GM18511 (cell line): ENCODE results near the gene KBTBD13.
A peak's percentile ranks its signal among the peaks of the same experiment; 100 is the strongest.

Experiments used
- ATAC-seq: cut with Tn5 transposase; IDR thresholded peaks from one replicate; pipeline ENCODE4 v1.9.1; 2021; ENCODE audit warnings: mild to moderate bottlenecking, moderate library complexity; ENCODE audit not compliant: unreplicated experiment

The KBTBD13 gene

DNA sequence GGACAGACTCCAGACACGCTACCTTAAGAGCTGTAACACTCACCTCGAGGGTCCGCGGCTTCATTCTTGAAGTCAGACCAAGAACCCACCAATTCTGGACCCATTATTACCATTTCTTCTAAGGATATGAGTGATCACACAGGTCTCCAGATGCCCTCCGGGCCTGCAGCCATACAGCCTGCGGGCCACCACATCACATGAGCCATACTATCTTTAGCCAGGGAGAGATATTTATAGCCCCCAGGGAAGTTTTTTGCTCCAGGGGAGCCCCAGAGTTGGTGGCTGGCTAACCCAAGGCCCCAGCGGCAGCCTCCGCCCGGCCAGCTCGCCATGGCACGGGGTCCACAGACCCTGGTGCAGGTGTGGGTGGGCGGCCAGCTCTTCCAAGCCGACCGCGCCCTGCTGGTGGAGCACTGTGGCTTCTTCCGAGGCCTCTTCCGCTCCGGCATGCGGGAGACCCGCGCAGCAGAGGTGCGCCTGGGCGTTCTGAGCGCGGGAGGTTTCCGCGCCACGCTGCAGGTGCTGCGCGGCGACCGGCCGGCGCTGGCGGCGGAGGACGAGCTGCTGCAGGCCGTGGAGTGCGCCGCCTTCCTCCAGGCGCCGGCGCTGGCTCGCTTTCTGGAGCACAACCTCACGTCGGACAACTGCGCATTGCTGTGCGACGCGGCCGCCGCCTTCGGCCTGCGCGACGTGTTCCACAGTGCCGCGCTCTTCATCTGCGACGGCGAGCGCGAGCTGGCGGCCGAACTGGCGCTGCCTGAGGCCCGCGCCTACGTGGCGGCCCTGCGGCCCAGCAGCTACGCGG lies at the start of gene KBTBD13:
Gene KBTBD13, plus strand, starts transcription at position 261 of the 805 bp plus-strand sequence. Its CDS starts 70 bp downstream, at position 331.
- ATAC-seq = no peak

DNA sequence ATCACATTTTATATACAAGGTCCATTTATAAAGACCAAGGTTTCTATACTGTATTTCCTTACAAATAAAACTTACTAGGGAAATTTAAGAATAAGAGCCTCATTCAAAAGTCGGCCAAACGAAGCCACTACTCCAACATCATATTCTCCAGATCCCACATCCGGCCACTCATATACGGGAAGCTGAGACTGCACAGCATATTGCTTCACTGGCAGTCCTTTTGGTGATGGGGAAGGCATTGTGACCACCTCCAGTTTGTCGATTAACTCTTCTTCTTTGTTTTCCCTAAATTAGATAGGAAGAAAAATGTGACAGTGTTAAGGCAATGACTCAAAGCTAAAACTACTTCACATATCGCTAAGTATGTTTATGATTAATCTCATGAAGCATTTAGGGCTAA lies 49.8 kb upstream of the KBTBD13 start:
- ATAC-seq = no peak

- ATAC-seq = no peak
These were observed 49.0 kb upstream of the KBTBD13 start for GRCh38 chr15:65027593-65027992.

DNA sequence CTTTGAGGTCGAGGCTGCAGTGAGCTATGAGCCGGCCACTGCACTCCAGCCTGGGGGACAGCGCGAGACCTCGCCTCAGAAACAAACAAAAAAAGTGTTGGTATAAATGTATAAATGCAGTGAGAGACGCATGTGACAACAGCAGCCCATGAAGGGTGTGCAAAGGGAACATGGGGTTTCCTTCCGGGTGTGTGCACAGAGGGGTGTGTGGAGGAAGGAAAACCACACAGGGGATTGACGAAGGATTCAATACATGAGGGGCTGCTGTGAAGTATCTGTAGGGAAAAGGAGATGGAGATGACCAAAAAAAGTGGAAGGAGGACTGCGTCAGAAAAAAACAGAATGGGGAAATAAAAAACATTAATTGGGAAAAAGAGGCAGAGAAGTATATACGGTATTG lies 48.2 kb upstream of the KBTBD13 start:
- no peak for ATAC-seq

DNA sequence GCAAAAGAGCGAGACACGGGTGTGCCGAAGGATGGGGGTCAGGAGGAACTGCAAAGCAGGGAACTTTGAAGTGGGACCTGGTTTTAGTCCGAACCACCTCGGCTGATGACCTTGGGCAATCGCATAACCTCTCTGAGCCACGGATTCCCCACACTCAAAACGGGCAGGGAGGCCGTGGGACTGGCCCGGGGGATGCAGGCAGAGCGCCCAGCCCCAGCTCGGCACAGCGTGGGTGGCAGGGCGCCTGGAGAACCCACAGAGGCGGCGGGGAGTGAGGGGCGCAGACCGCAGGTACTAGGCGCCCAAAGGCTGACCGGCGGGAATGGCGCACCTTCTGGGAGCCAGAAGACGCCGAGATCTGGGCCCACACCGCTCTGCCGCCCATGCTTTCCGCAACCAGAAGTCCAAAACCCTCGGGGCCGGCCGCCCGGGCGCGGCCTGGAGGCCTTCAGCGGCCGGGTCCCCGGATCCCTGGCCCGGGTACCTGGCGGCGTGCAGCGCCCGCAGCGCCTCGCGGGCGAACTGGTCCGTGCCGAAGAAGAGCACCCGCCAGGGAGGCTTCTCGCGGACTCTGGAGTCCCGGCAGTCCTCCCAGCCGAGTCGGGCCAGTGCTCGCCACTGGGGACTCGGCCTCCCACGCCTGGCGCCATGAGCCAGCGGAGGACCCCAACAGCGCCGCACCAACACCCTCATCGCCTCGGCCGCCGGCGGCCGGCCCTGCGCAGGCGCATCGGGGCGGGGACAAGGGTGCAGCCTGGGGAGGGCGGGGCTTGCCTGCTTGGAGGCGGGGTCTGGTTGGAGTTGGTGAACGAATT lies 47.4 kb upstream of the KBTBD13 start, which contains the start of gene MTFMT:
Gene MTFMT, minus strand, starts transcription at position 719 of the 815 bp plus-strand sequence. Its CDS starts 26 bp downstream, at position 693.
- peak; percentile 73 for ATAC-seq

DNA sequence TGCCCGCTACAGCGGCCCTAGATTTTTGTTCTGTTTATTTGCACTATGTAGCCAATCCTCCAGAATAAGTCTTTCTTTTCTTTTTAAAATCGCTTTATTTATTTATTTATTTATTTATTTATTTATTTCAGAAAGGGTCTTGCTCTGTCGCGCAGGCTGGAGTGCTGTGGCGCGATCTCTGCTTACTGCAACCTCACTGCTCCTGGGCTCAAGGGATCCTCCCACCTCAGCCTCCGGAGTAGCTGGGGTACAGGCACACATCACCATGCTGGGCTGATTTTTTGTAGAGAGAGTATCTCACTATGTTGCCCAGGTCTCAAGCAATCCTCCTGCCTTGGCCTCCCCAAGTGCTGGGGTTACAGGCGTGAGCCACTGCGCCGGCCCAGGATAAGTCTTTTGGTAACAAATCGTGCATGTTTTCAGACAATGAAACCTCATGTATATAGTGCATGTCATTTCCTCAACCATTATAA lies 46.8 kb upstream of the KBTBD13 start:
- ATAC-seq = no peak

GRCh38 chr15:65032801-65033537 lies 43.6 kb upstream of the KBTBD13 start:
- peak; percentile 55 for ATAC-seq

- ATAC-seq = no peak
These were observed 42.8 kb upstream of the KBTBD13 start for GRCh38 chr15:65033659-65034269.

- no peak for ATAC-seq
These were observed 41.8 kb upstream of the KBTBD13 start for GRCh38 chr15:65034719-65035118.

DNA sequence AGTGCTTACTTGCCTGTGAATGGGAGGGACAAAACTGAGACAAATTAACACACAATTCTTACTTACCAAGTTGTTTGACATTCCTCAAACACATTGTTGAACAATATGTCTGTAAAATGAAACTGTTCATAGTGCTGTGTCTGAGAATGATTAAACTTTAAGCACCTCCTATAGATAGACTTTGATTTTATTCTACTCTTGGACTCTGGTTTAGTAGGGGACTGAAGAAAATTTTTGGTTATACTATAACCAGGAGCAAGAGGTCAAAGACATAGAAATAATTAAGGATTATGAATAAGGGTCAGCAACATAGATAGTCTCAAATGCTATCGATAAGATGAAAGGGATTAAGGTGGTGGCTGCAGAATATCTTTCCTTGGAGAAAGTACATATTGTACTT lies 39.2 kb upstream of the KBTBD13 start:
- ATAC-seq = no peak

GRCh38 chr15:65038428-65038827 lies 38.1 kb upstream of the KBTBD13 start:
- no peak for ATAC-seq

DNA sequence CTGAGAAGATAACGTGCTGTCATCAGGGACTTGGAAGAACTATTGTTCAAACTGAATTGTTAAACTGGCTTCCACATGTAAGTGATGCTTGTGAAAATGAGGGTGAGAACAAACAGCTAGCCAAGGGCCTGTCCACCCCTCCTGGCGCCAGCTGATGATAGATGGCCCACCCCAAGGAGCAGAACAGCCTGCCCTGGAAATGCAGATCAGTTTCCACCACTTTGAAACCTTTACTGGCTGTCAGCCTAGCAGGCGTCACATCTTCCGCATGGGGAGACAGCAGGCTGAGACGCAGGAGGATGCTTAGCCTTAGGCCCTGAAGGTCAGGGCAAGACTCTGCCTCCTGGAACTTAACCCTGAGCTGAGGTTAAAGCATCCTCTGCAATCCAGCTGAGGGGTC lies 37.7 kb upstream of the KBTBD13 start:
- ATAC-seq = no peak

DNA sequence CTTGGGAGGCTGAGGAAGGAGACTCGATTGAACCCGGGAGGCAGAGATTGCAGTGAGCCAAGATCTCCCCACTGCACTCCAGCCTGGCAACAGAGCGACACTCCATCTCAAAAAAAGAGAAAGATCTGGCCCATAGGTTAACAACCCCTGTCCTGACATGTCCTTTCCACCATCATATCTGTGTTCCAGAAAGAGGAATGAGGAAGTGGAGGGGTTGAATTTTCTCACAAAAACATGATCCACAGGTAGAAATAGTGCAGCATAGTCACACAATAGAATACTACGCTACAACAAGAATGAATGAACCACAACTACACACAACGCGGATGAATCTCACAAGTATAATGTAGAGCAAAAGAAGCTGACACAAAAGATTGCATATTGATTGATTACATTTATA lies 36.1 kb upstream of the KBTBD13 start:
- ATAC-seq = no peak

GRCh38 chr15:65041787-65042186 lies 34.8 kb upstream of the KBTBD13 start:
- no peak for ATAC-seq

- no peak for ATAC-seq
These were observed 33.7 kb upstream of the KBTBD13 start for GRCh38 chr15:65042776-65043327.

- ATAC-seq = peak; percentile 68
These were observed 32.3 kb upstream of the KBTBD13 start for GRCh38 chr15:65044218-65044617.

DNA sequence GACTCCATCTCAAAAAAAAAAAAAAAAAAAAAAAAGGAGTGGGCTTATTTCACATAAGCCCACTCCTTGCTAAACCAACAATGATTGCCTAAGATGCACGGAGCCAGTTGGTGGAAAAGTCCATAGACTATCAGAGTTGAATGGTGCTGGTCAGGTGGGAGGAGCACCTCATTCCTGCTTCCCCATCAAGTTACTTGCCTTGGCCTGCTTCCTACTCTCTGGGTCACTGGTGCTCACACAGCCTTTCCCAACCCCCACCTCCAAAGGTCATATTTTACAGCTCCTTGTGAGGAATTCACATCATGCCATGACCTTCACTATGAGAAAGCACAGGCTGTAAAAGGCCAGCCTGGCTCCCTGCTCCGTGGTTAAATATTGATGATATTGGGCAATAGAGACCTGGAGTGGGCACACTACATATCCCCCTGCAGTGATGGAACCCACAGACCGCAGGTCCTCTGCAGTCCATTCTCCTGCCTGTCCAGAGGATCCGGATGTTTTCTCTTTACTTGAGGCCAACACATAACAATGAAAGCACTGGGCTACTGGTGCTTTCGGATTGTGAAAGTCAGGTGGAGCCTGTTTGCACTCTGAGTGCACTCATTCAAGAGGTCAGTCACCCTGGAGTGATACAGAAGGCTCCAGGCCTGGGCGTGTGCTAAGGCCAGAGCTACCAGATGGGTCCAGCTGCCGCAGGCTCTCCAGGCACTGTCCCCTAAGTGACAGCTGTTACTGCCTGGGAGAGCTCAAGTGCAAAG lies 31.6 kb upstream of the KBTBD13 start, which contains the start of gene SLC51B:
Gene SLC51B, plus strand, starts transcription at position 664 of the 758 bp plus-strand sequence. CDS start 4,618 bp downstream, outside the sequence.
- ATAC-seq = no peak

DNA sequence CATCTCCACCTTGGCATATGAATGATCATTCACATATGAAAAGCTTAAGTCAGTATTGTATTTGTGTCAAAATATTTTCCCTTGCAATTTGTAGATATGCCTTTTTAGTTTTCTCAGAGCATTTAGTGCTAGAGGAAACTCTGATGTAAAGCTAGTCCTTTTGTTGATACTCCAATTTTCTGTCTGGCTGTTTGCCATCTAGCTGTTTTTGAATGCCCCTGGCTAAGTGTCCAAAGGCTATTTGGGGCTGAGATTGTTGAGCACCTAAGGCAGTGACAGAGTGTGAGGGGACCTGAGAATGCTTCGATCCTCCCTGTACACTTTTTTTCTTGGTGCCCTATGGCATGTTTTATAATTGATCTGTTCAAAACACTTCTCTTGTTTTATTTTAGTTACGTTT lies 28.3 kb upstream of the KBTBD13 start:
- ATAC-seq = no peak

DNA sequence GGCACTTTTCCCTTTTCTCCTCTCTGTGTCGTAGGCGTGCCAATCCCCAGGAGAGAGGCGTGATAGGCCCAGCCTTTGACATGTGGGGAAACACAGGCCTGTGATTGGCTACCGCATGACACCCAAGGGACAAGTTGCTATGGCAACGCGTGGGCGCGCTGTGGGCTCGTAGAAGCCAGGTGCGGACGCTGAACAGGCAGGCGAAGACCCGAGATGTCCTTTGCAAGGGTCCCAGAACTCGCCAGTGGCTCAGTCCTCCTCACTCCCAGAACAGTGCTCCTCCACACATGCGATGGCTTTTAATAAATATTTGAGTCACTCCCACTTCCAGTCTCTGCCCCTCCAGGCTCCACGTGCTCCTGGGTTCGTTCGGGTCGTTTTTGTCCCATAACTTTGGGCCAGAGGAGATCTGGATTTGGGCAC lies 27.1 kb upstream of the KBTBD13 start:
- peak; percentile 84 for ATAC-seq
